ENCODE results near the gene GBF1. TPM values are rescaled to one million over a fixed set of nuclear protein-coding genes. Genes with fewer than 3 reads are reported as not detected.
A peak's percentile ranks its signal among the peaks of the same experiment; 100 is the strongest.

Gene GBF1
- total RNA-seq, 2 experiments from 2014 or later: 28.8 to 30.9 TPM

DNA sequence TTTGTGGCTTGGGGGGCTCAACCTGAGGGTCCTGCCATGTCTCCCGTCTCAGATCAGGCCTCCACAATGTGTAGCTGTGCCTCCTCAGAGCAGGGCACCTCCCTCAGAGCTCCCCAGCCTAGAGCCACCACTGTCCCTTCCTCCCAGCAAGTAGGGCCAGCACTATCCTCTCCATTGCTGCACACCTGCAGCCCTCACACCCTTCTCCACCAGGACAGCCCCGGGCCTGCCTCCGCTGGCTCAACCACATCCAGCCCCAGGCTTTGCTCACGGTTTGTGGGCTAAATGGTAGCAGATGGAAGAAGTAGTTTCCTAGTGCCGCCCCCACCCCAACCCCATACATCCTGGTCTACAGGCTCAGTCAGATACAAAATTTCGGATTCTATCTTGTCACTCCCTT is 160.3 kb downstream of the GBF1 start:
- CTCF ChIA-PET: interaction anchor here (1.2 kb wide), 1 partner anchor 73 kb away, joined by 3 read pairs; no protein-coding TSS in a partner anchor
- Histone ChIP-seq H3K4me3 (ENCODE audit: low read length) (no peak overlapping the region), H3K9me3 (ENCODE audit: control insufficient read depth in 1 of 2, insufficient read depth in 1 of 2, low read length in 2 of 2) (peaks cover 0 to 12% of the 10 kb centered on the region in 2 experiments), H3K27me3 (ENCODE audit: control insufficient read depth in 1 of 2, insufficient read depth in 2 of 2, low read length in 2 of 2) (peaks cover 0 to 14% of the 10 kb centered on the region in 2 experiments), H3K36me3 (ENCODE audit: insufficient read depth, low read length) (peaks cover 23% of the 10 kb centered on the region), H3K27ac (ENCODE audit: low read depth in 1 of 2, low read length in 2 of 2) (no peak overlapping the region), H3K4me1 (ENCODE audit: insufficient read depth, low read length) (peaks cover 35% of the 10 kb centered on the region)
- DNase-seq: peak in 3 of 14 experiments; percentile 21 to 53 (median 37)
- H3K36me3 Mint-ChIP-seq (ENCODE audit: low read depth): peaks cover 37% of the 10 kb centered on the region
- TF ChIP-seq, protein P1, sequence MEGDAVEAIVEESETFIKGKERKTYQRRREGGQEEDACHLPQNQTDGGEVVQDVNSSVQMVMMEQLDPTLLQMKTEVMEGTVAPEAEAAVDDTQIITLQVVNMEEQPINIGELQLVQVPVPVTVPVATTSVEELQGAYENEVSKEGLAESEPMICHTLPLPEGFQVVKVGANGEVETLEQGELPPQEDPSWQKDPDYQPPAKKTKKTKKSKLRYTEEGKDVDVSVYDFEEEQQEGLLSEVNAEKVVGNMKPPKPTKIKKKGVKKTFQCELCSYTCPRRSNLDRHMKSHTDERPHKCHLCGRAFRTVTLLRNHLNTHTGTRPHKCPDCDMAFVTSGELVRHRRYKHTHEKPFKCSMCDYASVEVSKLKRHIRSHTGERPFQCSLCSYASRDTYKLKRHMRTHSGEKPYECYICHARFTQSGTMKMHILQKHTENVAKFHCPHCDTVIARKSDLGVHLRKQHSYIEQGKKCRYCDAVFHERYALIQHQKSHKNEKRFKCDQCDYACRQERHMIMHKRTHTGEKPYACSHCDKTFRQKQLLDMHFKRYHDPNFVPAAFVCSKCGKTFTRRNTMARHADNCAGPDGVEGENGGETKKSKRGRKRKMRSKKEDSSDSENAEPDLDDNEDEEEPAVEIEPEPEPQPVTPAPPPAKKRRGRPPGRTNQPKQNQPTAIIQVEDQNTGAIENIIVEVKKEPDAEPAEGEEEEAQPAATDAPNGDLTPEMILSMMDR (IDR thresholded peaks at IDR 0.05): no peak
- POLR2A ChIA-PET: interaction anchor here (2.3 to 6.1 kb wide), 3 partner anchors 10 to 15 kb away, joined by 8 to 31 read pairs (median 16); partner anchors contain the start of genes FBXL15 and NFKB2
- no peak for ATAC-seq (ENCODE audit: poor library complexity)
- H3K27ac Mint-ChIP-seq: peak overlapping the region; percentile 85
- peaks cover 38% of the 10 kb centered on the region for H3K4me1 Mint-ChIP-seq (ENCODE audit: low read depth)
- peaks cover 19% of the 10 kb centered on the region for H3K27me3 Mint-ChIP-seq
- H3K4me3 Mint-ChIP-seq: peak overlapping the region; percentile 62
- intact Hi-C loops (cut with DNase I, micrococcal nuclease): no loop called here
- H3K9me3 Mint-ChIP-seq: no peaks in the 10 kb centered on the region

DNA sequence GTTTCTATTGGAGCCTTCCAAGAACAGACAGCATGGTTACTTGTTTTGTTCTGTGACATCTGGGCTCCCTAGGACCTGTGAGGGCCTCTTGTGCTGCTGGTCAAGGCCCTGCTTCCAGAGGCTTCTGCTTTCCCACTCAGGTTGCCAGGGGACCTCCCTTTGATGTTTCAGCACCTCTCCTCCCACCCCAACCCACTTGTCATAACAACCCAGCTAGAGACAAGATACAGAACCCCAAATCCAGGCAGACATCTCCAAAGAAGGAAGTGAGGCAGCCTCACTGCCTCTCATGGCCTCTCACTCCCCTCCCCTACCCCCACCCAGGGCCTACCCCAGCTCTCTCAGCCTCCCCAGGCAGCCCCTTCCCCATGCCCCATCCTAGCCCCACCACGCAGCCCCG is 161.5 kb downstream of the GBF1 start:
- Histone ChIP-seq H3K4me1 (ENCODE audit: insufficient read depth, low read length) (peaks cover 45% of the 10 kb centered on the region), H3K9me3 (ENCODE audit: control insufficient read depth in 1 of 2, insufficient read depth in 1 of 2, low read length in 2 of 2) (peaks cover 0 to 15% of the 10 kb centered on the region in 2 experiments), H3K27me3 (ENCODE audit: control insufficient read depth in 1 of 2, insufficient read depth in 2 of 2, low read length in 2 of 2) (peaks cover 8 to 17% of the 10 kb centered on the region in 2 experiments), H3K27ac (ENCODE audit: low read depth in 1 of 2, low read length in 2 of 2) (no peak overlapping the region), H3K36me3 (ENCODE audit: insufficient read depth, low read length) (peaks cover 11% of the 10 kb centered on the region), H3K4me3 (ENCODE audit: low read length) (no peak overlapping the region)
- H3K27me3 Mint-ChIP-seq: peaks cover 28% of the 10 kb centered on the region
- peak overlapping the region; percentile 66 for H3K4me3 Mint-ChIP-seq
- intact Hi-C loops (cut with DNase I, micrococcal nuclease): no loop called here
- H3K4me1 Mint-ChIP-seq (ENCODE audit: low read depth): peaks cover 47% of the 10 kb centered on the region
- peak overlapping the region; percentile 85 for H3K27ac Mint-ChIP-seq
- ChIA-PET POLR2A (interaction anchor here (2.6 to 6.1 kb wide), 2 partner anchors 11 to 14 kb away, joined by 8 to 31 read pairs; partner anchors contain the start of genes FBXL15 and NFKB2), CTCF (interaction anchor here (0.7 to 1.9 kb wide), 2 partner anchors 13 to 65 kb away, joined by 3 to 4 read pairs; no protein-coding TSS in a partner anchor)
- peaks cover 40% of the 10 kb centered on the region for H3K36me3 Mint-ChIP-seq (ENCODE audit: low read depth)
- no peak for ATAC-seq (ENCODE audit: poor library complexity)
- no peaks in the 10 kb centered on the region for H3K9me3 Mint-ChIP-seq
- TF ChIP-seq, protein P1 (IDR thresholded peaks at IDR 0.05): no peak
- DNase-seq: peak in 2 of 14 experiments; percentile 26 to 51

DNA sequence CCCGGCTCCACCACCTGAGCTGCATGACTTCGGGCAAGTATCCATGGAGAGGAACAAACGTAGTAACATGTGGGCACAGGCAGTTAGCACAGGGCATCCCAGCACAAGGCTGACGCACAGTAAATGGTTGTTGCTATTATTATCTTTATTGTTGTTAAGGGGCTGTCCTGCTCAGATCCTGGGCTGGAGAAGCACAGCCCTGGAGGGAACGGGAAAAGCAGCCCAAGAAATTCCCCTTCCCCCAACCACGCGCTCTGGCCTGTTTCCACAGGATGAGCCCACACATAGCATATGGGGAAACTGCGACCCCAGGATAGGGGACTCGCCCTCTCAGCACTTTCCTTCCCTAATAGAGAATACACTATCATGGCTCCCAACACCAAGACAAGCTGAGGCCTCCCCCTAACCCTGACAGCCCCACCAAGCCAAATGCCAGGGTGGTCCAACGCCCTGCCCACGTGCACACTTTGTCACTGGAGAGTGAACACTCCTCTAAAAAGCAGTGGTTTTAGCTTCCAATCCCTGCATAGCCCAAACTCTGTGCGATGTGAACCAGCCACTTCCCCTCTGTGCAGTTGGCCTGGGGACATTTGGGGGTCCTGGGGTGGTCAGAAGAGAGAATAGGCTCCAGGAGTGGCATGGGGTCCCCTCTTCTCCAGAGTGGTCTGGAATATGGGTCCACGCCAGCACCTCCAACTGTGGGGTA is 162.2 kb downstream of the GBF1 start:
- Mint-ChIP-seq H3K36me3 (ENCODE audit: low read depth) (peaks cover 36% of the 10 kb centered on the region), H3K4me1 (ENCODE audit: low read depth) (peaks cover 49% of the 10 kb centered on the region), H3K27me3 (peaks cover 29% of the 10 kb centered on the region), H3K4me3 (peak overlapping the region; percentile 66), H3K27ac (peak overlapping the region; percentile 85), H3K9me3 (no peaks in the 10 kb centered on the region)
- peaks cover 0 to 15% of the 10 kb centered on the region in 2 experiments for H3K9me3 ChIP-seq (ENCODE audit: control insufficient read depth in 1 of 2, insufficient read depth in 1 of 2, low read length in 2 of 2)
- H3K4me3 ChIP-seq (ENCODE audit: low read length): no peak overlapping the region
- intact Hi-C loops (cut with DNase I, micrococcal nuclease): no loop called here
- peaks cover 4% of the 10 kb centered on the region for H3K36me3 ChIP-seq (ENCODE audit: insufficient read depth, low read length)
- H3K27ac ChIP-seq (ENCODE audit: low read depth in 1 of 2, low read length in 2 of 2): no peak overlapping the region
- TF ChIP-seq, protein P1 (IDR thresholded peaks at IDR 0.05): no peak
- CTCF ChIA-PET: interaction anchor here (1.4 to 1.9 kb wide), 2 partner anchors 8 to 13 kb away, joined by 4 to 8 read pairs; no protein-coding TSS in a partner anchor
- POLR2A ChIA-PET: interaction anchor here (2.6 to 6.1 kb wide), 2 partner anchors 12 to 14 kb away, joined by 8 to 31 read pairs; partner anchors contain the start of genes FBXL15 and NFKB2
- H3K4me1 ChIP-seq (ENCODE audit: insufficient read depth, low read length): peaks cover 51% of the 10 kb centered on the region
- DNase-seq (peak in 2 of 14 experiments; percentile 25 to 43), ATAC-seq (ENCODE audit: poor library complexity) (no peak)
- peaks cover 8 to 18% of the 10 kb centered on the region in 2 experiments for H3K27me3 ChIP-seq (ENCODE audit: control insufficient read depth in 1 of 2, insufficient read depth in 2 of 2, low read length in 2 of 2)
